Central memory CD8-positive, alpha-beta T cell (primary cell): ENCODE data around the gene HRH1.
"Not testable (repeated sequence)": the region's sequence is repeated elsewhere in the genome, so short reads cannot be mapped to it uniquely, and the experiment has no call there.

Experiments
- ATAC-seq: fragments of 150-1000 bp; cut with Tn5 transposase; replicated peaks from 2 replicates; pipeline ENCODE4 v1.10.0; 2022; ENCODE audit warnings: mild to moderate bottlenecking, moderate FRiP score, moderate number of reproducible peaks; ENCODE audit not compliant: poor library complexity, severe bottlenecking; ENCODE audit errors: extremely low read depth
- DNase-seq, 2 donors: peaks; one replicate each; pipeline ENCODE4 v3.0.0; 2021; ENCODE audit warnings: low spot score in 2 of 2
- H3K27ac Mint-ChIP-seq: one replicate; pipeline ENCODE4 v1.8.0; 2022; ENCODE audit warnings: low read depth, mild to moderate bottlenecking, moderate library complexity, mixed read lengths
- H3K27me3 Mint-ChIP-seq: one replicate; pipeline ENCODE4 v1.8.0; 2022; ENCODE audit warnings: mixed read lengths
- H3K36me3 Mint-ChIP-seq: one replicate; pipeline ENCODE4 v1.8.0; 2022; ENCODE audit warnings: mild to moderate bottlenecking, moderate library complexity, mixed read lengths; ENCODE audit not compliant: insufficient read depth
- H3K4me1 Mint-ChIP-seq: one replicate; pipeline ENCODE4 v1.8.0; 2022; ENCODE audit warnings: mixed read lengths
- H3K4me3 Mint-ChIP-seq: one replicate; pipeline ENCODE4 v1.8.0; 2022; ENCODE audit warnings: mild to moderate bottlenecking, moderate library complexity, mixed read lengths
- H3K9me3 Mint-ChIP-seq: one replicate; pipeline ENCODE4 v1.8.0; 2022; ENCODE audit warnings: mixed read lengths

The HRH1 gene

GRCh38 chr3:11166807-11167400 is 12.6 kb downstream of the HRH1 start:
- H3K27me3 Mint-ChIP-seq: peaks cover 25% of the 10 kb centered on the region

GRCh38 chr3:11167590-11167989 is 13.3 kb downstream of the HRH1 start:
- no peaks in the 10 kb centered on the region for H3K9me3 Mint-ChIP-seq
- DNase-seq (no peak), ATAC-seq (no peak)
- H3K27me3 Mint-ChIP-seq: peaks cover 18% of the 10 kb centered on the region
- H3K4me1 Mint-ChIP-seq: no peaks in the 10 kb centered on the region
- H3K36me3 Mint-ChIP-seq: no peaks in the 10 kb centered on the region
- no peak overlapping the region for H3K27ac Mint-ChIP-seq
- no peak overlapping the region for H3K4me3 Mint-ChIP-seq

More at GRCh38 chr3:11166807-11167400, 12.6 kb downstream of the HRH1 start:
- H3K4me1 Mint-ChIP-seq, H3K36me3 Mint-ChIP-seq, H3K4me3 Mint-ChIP-seq, H3K27ac Mint-ChIP-seq, DNase-seq, ATAC-seq, H3K9me3 Mint-ChIP-seq: not testable (repeated sequence)

GRCh38 chr3:11168406-11168805 is 14.1 kb downstream of the HRH1 start:
- Mint-ChIP-seq H3K27me3 (peaks cover 10% of the 10 kb centered on the region), H3K27ac (no peak overlapping the region), H3K4me3 (no peak overlapping the region), H3K9me3 (no peaks in the 10 kb centered on the region), H3K36me3 (no peaks in the 10 kb centered on the region), H3K4me1 (no peaks in the 10 kb centered on the region)
- DNase-seq: no peak
- no peak for ATAC-seq

GRCh38 chr3:11168881-11169805 is 14.8 kb downstream of the HRH1 start:
- ATAC-seq: no peak
- Mint-ChIP-seq H3K9me3 (no peaks in the 10 kb centered on the region), H3K4me3 (no peak overlapping the region), H3K27me3 (peaks cover 3% of the 10 kb centered on the region), H3K4me1 (no peaks in the 10 kb centered on the region), H3K27ac (no peak overlapping the region), H3K36me3 (no peaks in the 10 kb centered on the region)
- DNase-seq: no peak

- Mint-ChIP-seq H3K4me1 (no peaks in the 10 kb centered on the region), H3K27ac (no peak overlapping the region), H3K36me3 (no peaks in the 10 kb centered on the region), H3K27me3 (no peaks in the 10 kb centered on the region), H3K9me3 (no peaks in the 10 kb centered on the region), H3K4me3 (no peak overlapping the region)
- no peak for ATAC-seq
- no peak for DNase-seq
These were observed 15.9 kb downstream of the HRH1 start for GRCh38 chr3:11170052-11170770.

GRCh38 chr3:11172096-11172690 is 17.9 kb downstream of the HRH1 start:
- no peaks in the 10 kb centered on the region for H3K4me1 Mint-ChIP-seq
- DNase-seq (no peak), ATAC-seq (no peak)
- H3K27me3 Mint-ChIP-seq: no peaks in the 10 kb centered on the region
- H3K4me3 Mint-ChIP-seq: no peak overlapping the region
- no peaks in the 10 kb centered on the region for H3K9me3 Mint-ChIP-seq
- no peak overlapping the region for H3K27ac Mint-ChIP-seq
- H3K36me3 Mint-ChIP-seq: peaks cover 2% of the 10 kb centered on the region

- peaks cover 6% of the 10 kb centered on the region for H3K27me3 Mint-ChIP-seq
- DNase-seq (no peak), ATAC-seq (no peak)
- no peaks in the 10 kb centered on the region for H3K4me1 Mint-ChIP-seq
- no peak overlapping the region for H3K27ac Mint-ChIP-seq
- H3K4me3 Mint-ChIP-seq: no peak overlapping the region
- no peaks in the 10 kb centered on the region for H3K9me3 Mint-ChIP-seq
- peaks cover 2% of the 10 kb centered on the region for H3K36me3 Mint-ChIP-seq
These were observed 19.7 kb downstream of the HRH1 start for GRCh38 chr3:11173828-11174465.

- no peaks in the 10 kb centered on the region for H3K9me3 Mint-ChIP-seq
These were observed 24.1 kb downstream of the HRH1 start for GRCh38 chr3:11178421-11178820.

GRCh38 chr3:11184328-11184969 is 30.2 kb downstream of the HRH1 start:
- not testable (repeated sequence) for H3K4me1 Mint-ChIP-seq

More at GRCh38 chr3:11178421-11178820, 24.1 kb downstream of the HRH1 start:
- H3K4me3 Mint-ChIP-seq: no peak overlapping the region
- H3K27ac Mint-ChIP-seq: no peak overlapping the region
- no peak for ATAC-seq
- no peaks in the 10 kb centered on the region for H3K4me1 Mint-ChIP-seq
- peaks cover 6% of the 10 kb centered on the region for H3K36me3 Mint-ChIP-seq
- DNase-seq: no peak
- H3K27me3 Mint-ChIP-seq: peaks cover 6% of the 10 kb centered on the region

GRCh38 chr3:11185144-11185543 is 30.9 kb downstream of the HRH1 start:
- H3K27me3 Mint-ChIP-seq: peaks cover 36% of the 10 kb centered on the region

More at GRCh38 chr3:11184328-11184969, 30.2 kb downstream of the HRH1 start:
- peaks cover 36% of the 10 kb centered on the region for H3K27me3 Mint-ChIP-seq
- not testable (repeated sequence) for DNase-seq, H3K27ac Mint-ChIP-seq, H3K9me3 Mint-ChIP-seq, H3K4me3 Mint-ChIP-seq, ATAC-seq, H3K36me3 Mint-ChIP-seq

GRCh38 chr3:11185564-11186317 is 31.4 kb downstream of the HRH1 start:
- no peak for ATAC-seq
- Mint-ChIP-seq H3K27ac (no peak overlapping the region), H3K9me3 (no peaks in the 10 kb centered on the region), H3K36me3 (peaks cover 3% of the 10 kb centered on the region), H3K27me3 (peaks cover 38% of the 10 kb centered on the region), H3K4me3 (no peak overlapping the region), H3K4me1 (no peaks in the 10 kb centered on the region)
- no peak for DNase-seq

More at GRCh38 chr3:11185144-11185543, 30.9 kb downstream of the HRH1 start:
- ATAC-seq (no peak), DNase-seq (no peak)
- H3K4me1 Mint-ChIP-seq: no peaks in the 10 kb centered on the region
- H3K36me3 Mint-ChIP-seq: peaks cover 3% of the 10 kb centered on the region
- no peaks in the 10 kb centered on the region for H3K9me3 Mint-ChIP-seq
- H3K27ac Mint-ChIP-seq: no peak overlapping the region
- no peak overlapping the region for H3K4me3 Mint-ChIP-seq
